Neural progenitor cell (in vitro differentiated cells): ENCODE results near the gene LCE1E. TPM values are rescaled to one million over a fixed set of nuclear protein-coding genes. Genes with fewer than 3 reads are reported as not detected.

ENCODE experiments used
- DNase-seq: peaks from one replicate; pipeline ENCODE4 v3.0.0-alpha.2; 2016; ENCODE audit warnings: low spot score
- H2AFZ ChIP-seq: fragments of 200-600 bp; sonication (generic); replicated peaks from 2 replicates; pipeline ENCODE4 v1.6.1; 2016; ENCODE audit warnings: antibody characterized with exemption
- H3F3A ChIP-seq: fragments of 200-600 bp; sonication (generic); 2 replicates; pipeline ENCODE4 v1.6.1; 2016; ENCODE audit warnings: antibody characterized with exemption, low read depth
- H3K27ac ChIP-seq: fragments of 200-600 bp; sonication (generic); 2 replicates; pipeline ENCODE4 v1.5.1; 2016; ENCODE audit warnings: mild to moderate bottlenecking
- H3K27me3 ChIP-seq: fragments of 200-600 bp; sonication (generic); 2 replicates; pipeline ENCODE4 v1.6.1; 2016; ENCODE audit warnings: mild to moderate bottlenecking, moderate library complexity
- H3K36me3 ChIP-seq: fragments of 200-600 bp; sonication (generic); 2 replicates; pipeline ENCODE4 v1.5.1; 2016
- H3K4me1 ChIP-seq: fragments of 200-600 bp; sonication (generic); 2 replicates; pipeline ENCODE4 v1.6.1; 2016; ENCODE audit warnings: mixed run types
- H3K4me2 ChIP-seq: fragments of 200-600 bp; sonication (generic); 2 replicates; pipeline ENCODE4 v1.6.1; 2016
- H3K4me3 ChIP-seq: fragments of 200-600 bp; sonication (generic); 2 replicates; pipeline ENCODE4 v1.5.1; 2016
- H3K79me2 ChIP-seq: fragments of 200-600 bp; sonication (generic); 2 replicates; pipeline ENCODE4 v1.6.1; 2016; ENCODE audit warnings: low read depth
- H3K9ac ChIP-seq: fragments of 200-600 bp; sonication (generic); 2 replicates; pipeline ENCODE4 v1.6.1; 2016
- H3K9me3 ChIP-seq: fragments of 200-600 bp; sonication (generic); 2 replicates; pipeline ENCODE4 v1.5.1; 2016; ENCODE audit warnings: low read depth
- H4K20me1 ChIP-seq: fragments of 200-600 bp; sonication (generic); 2 replicates; pipeline ENCODE4 v1.6.1; 2016; ENCODE audit warnings: low read depth
- H3K27ac Mint-ChIP-seq: 3 replicates; pipeline ENCODE4 v1.8.0; 2021; ENCODE audit warnings: mixed read lengths
- H3K27me3 Mint-ChIP-seq: 2 replicates; pipeline ENCODE4 v1.8.0; 2022; ENCODE audit warnings: low read depth, mild to moderate bottlenecking, inconsistent platforms, moderate library complexity, mixed read lengths; ENCODE audit not compliant: insufficient read depth
- H3K36me3 Mint-ChIP-seq: 3 replicates; pipeline ENCODE4 v1.8.0; 2021; ENCODE audit warnings: mixed read lengths
- H3K4me1 Mint-ChIP-seq: 3 replicates; pipeline ENCODE4 v1.8.0; 2021; ENCODE audit warnings: mixed read lengths
- H3K4me3 Mint-ChIP-seq: 3 replicates; pipeline ENCODE4 v1.8.0; 2021; ENCODE audit warnings: mild to moderate bottlenecking, moderate library complexity, mixed read lengths
- H3K9me3 Mint-ChIP-seq: 3 replicates; pipeline ENCODE4 v1.8.0; 2020; ENCODE audit warnings: mixed read lengths
- EZH2 ChIP-seq: fragments of 200-600 bp; sonication (generic); IDR thresholded peaks from 2 replicates; pipeline ENCODE4 v1.6.1; 2017; ENCODE audit warnings: antibody characterized with exemption, mild to moderate bottlenecking, moderate library complexity
- EZH2phosphoT487 ChIP-seq: fragments of 200-600 bp; sonication (generic); IDR thresholded peaks from 2 replicates; pipeline ENCODE4 v1.6.1; 2017; ENCODE audit warnings: antibody characterized with exemption
- total RNA-seq: library from RNA; depleted of rRNA; stranded (reverse); fragments of >200 nt; gene quantifications from 2 replicates; pipeline ENCODE4 v1.2.3, GENCODE V29; 2015; ENCODE audit warnings: low replicate concordance
- TF ChIP-seq, protein P1 (sequence below): fragments of 200-600 bp; sonication (generic); IDR thresholded peaks from 2 replicates; pipeline ENCODE4 v1.5.1; 2017; ENCODE audit warnings: antibody characterized with exemption, mild to moderate bottlenecking

The LCE1E gene
- total RNA-seq, 1 donor from 2014 or later = not detected

DNA sequence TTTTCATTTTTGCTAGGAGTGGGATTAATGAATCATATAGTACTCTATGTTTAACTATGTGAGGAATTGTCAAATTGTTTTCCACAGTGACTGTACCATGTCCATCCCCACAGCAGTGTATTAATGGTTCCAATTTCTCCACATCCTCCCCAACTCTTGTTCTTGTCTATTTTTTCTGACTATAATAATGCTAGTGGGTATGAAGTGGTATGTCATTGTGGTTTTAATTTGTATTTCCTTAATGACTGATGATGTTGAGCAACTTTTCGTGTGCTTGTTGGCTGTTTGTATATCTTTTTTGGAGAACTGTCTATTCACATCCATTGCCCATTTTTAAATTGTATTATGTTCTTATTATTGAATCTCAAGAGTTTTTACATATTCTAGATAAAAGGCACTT is 38.2 kb upstream of the LCE1E start:
- H3K79me2 ChIP-seq = no peaks in the 10 kb centered on the region
- H3K36me3 ChIP-seq = no peaks in the 10 kb centered on the region
- no peak for DNase-seq
- no peaks in the 10 kb centered on the region for H3F3A ChIP-seq
- H3K9me3 ChIP-seq = peaks cover 41% of the 10 kb centered on the region
- H4K20me1 ChIP-seq = no peaks in the 10 kb centered on the region
- TF ChIP-seq EZH2phosphoT487 (no peak), EZH2 (no peak)
- TF ChIP-seq, protein P1, sequence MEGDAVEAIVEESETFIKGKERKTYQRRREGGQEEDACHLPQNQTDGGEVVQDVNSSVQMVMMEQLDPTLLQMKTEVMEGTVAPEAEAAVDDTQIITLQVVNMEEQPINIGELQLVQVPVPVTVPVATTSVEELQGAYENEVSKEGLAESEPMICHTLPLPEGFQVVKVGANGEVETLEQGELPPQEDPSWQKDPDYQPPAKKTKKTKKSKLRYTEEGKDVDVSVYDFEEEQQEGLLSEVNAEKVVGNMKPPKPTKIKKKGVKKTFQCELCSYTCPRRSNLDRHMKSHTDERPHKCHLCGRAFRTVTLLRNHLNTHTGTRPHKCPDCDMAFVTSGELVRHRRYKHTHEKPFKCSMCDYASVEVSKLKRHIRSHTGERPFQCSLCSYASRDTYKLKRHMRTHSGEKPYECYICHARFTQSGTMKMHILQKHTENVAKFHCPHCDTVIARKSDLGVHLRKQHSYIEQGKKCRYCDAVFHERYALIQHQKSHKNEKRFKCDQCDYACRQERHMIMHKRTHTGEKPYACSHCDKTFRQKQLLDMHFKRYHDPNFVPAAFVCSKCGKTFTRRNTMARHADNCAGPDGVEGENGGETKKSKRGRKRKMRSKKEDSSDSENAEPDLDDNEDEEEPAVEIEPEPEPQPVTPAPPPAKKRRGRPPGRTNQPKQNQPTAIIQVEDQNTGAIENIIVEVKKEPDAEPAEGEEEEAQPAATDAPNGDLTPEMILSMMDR = no peak
- H3K9ac ChIP-seq = no peak overlapping the region
- H3K9me3 Mint-ChIP-seq = peaks cover 20% of the 10 kb centered on the region
- H3K4me3 Mint-ChIP-seq = no peak overlapping the region
- no peaks in the 10 kb centered on the region for H3K4me1 ChIP-seq
- no peaks in the 10 kb centered on the region for H3K27me3 Mint-ChIP-seq
- H3K4me2 ChIP-seq = no peak overlapping the region
- no peak overlapping the region for H3K27ac ChIP-seq
- H3K36me3 Mint-ChIP-seq = no peaks in the 10 kb centered on the region
- no peak overlapping the region for H3K27ac Mint-ChIP-seq
- no peaks in the 10 kb centered on the region for H3K4me1 Mint-ChIP-seq
- no peak overlapping the region for H3K4me3 ChIP-seq
- H3K27me3 ChIP-seq = no peaks in the 10 kb centered on the region
- H2AFZ ChIP-seq = no peak overlapping the region

DNA sequence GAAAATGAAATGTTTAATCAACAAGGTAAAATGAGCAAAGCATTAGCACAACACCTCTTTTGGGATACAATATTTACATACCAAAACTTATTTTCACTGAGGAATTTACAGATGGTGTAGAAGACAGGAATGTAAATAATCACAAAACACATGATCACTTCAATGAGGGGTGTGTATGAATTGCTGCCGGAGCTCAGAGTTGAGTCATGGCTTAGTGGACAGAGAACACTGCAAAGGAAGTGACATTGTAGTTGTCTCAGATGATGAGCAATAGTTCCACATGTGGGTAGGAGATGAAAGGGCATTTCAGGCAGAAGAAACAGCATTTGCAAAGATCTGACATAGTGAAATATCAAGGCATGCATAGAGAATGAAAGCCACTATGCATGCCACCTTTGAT is 33.8 kb upstream of the LCE1E start:
- peaks cover 39% of the 10 kb centered on the region for H3K9me3 ChIP-seq
- no peaks in the 10 kb centered on the region for H3K79me2 ChIP-seq
- no peak overlapping the region for H3K9ac ChIP-seq
- no peak for DNase-seq
- no peak overlapping the region for H3K27ac ChIP-seq
- H3K4me3 ChIP-seq = no peak overlapping the region
- H3K27me3 ChIP-seq = no peaks in the 10 kb centered on the region
- H3K36me3 ChIP-seq = no peaks in the 10 kb centered on the region
- H3K4me2 ChIP-seq = no peak overlapping the region
- H3K27ac Mint-ChIP-seq = no peak overlapping the region
- no peaks in the 10 kb centered on the region for H3K4me1 ChIP-seq
- no peaks in the 10 kb centered on the region for H4K20me1 ChIP-seq
- H3K9me3 Mint-ChIP-seq = peaks cover 14% of the 10 kb centered on the region
- no peak overlapping the region for H3K4me3 Mint-ChIP-seq
- no peaks in the 10 kb centered on the region for H3K4me1 Mint-ChIP-seq
- H3K36me3 Mint-ChIP-seq = no peaks in the 10 kb centered on the region
- TF ChIP-seq EZH2phosphoT487 (no peak), EZH2 (no peak)
- TF ChIP-seq, protein P1 = no peak
- no peak overlapping the region for H2AFZ ChIP-seq
- peaks cover 2% of the 10 kb centered on the region for H3K27me3 Mint-ChIP-seq
- no peaks in the 10 kb centered on the region for H3F3A ChIP-seq

DNA sequence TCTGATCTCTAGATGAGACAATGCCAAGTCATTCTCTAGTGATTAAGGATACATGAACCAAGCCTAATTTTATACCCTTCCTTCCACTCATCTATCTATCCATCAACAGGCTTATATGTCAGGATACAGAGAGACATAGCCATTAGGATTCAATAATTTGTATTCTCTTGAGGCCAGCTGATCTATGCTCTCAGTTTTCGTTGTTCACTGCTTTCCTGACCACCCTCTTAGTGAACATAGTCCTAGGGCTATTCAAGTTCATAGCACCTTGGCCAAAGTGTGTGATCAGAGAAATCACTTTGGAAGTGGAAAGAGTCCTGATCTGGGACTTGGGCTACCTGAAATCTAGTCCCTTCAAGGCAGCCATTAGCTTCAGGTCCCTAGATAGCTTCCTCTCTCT is 32.5 kb upstream of the LCE1E start:
- H3K4me1 ChIP-seq = no peaks in the 10 kb centered on the region
- TF ChIP-seq, protein P1 = no peak
- no peak for TF ChIP-seq EZH2phosphoT487
- no peak for TF ChIP-seq EZH2
- H3K36me3 Mint-ChIP-seq = no peaks in the 10 kb centered on the region

More for the DNA sequence above, 32.5 kb upstream of the LCE1E start:
- no peak overlapping the region for H3K27ac Mint-ChIP-seq
- H3K9me3 Mint-ChIP-seq = peaks cover 24% of the 10 kb centered on the region
- peaks cover 2% of the 10 kb centered on the region for H3K27me3 Mint-ChIP-seq
- Histone ChIP-seq H3F3A (no peaks in the 10 kb centered on the region), H3K4me2 (no peak overlapping the region), H3K9ac (no peak overlapping the region), H3K79me2 (no peaks in the 10 kb centered on the region), H3K4me3 (no peak overlapping the region), H4K20me1 (no peaks in the 10 kb centered on the region), H3K9me3 (peaks cover 30% of the 10 kb centered on the region), H3K36me3 (no peaks in the 10 kb centered on the region), H3K27ac (no peak overlapping the region), H3K27me3 (no peaks in the 10 kb centered on the region), H2AFZ (no peak overlapping the region)
- no peak overlapping the region for H3K4me3 Mint-ChIP-seq
- no peaks in the 10 kb centered on the region for H3K4me1 Mint-ChIP-seq
- DNase-seq = no peak
